HEK293T (cell line): ENCODE measurements around the gene CYP4B1.

Experiments used
- BHLHE40 ChIP-seq: fragments of 450-650 bp; IDR thresholded peaks from 2 replicates; pipeline ENCODE4 v1.6.1; 2016; ENCODE audit warnings: mild to moderate bottlenecking, moderate library complexity, borderline replicate concordance
- CTBP1 ChIP-seq: fragments of 450-650 bp; IDR thresholded peaks from 2 replicates; pipeline ENCODE4 v1.6.1; 2016; ENCODE audit warnings: borderline replicate concordance
- FOXK2 ChIP-seq: fragments of 450-650 bp; IDR thresholded peaks from 2 replicates; pipeline ENCODE4 v1.6.1; 2016; ENCODE audit warnings: mild to moderate bottlenecking
- FOXM1 ChIP-seq: fragments of 450-650 bp; IDR thresholded peaks from 2 replicates; pipeline ENCODE4 v1.6.1; 2017; ENCODE audit warnings: mild to moderate bottlenecking, borderline replicate concordance
- NFRKB ChIP-seq: fragments of 450-650 bp; IDR thresholded peaks from 2 replicates; pipeline ENCODE4 v1.6.1; 2016; ENCODE audit warnings: mild to moderate bottlenecking, moderate library complexity
- SP1 ChIP-seq: fragments of 450-650 bp; IDR thresholded peaks from 2 replicates; pipeline ENCODE4 v1.6.1; 2017
- SUZ12 ChIP-seq: fragments of 450-650 bp; IDR thresholded peaks from 2 replicates; pipeline ENCODE4 v1.6.1; 2016; ENCODE audit warnings: mild to moderate bottlenecking

DNA sequence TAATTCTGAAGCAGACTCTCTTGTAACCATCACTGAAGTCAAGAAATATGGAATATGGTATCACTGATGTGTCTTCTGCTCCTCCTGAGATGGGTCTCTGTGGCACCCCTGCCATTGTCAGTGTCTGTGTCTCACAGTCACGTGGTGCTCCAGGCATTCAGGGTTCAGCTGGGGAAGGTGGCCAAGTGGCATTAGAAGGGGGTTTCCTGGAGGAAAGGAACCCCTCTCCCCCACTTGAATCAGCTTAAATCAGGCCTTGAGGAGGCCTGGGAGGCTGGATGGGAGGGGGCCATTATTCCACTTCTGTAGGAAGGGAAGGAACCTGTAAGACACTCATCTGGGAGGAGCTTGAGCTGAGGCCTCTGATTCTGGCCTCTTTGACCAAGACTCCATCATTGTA is 20.5 kb downstream of the CYP4B1 start:
- TF ChIP-seq SP1 (no peak), NFRKB (no peak), FOXM1 (no peak), SUZ12 (no peak), FOXK2 (no peak), BHLHE40 (no peak), CTBP1 (no peak)
